HEK293 (cell line): ENCODE measurements around the gene CDC25A.

Experiments
- CTCF ChIP-seq: fragments of 450-650 bp; formaldehyde crosslinking; IDR thresholded peaks from 2 replicates; pipeline ENCODE4 v1.5.1; 2016; ENCODE audit warnings: missing biosample characterization, missing genetic modification characterization
- IKZF3 ChIP-seq: fragments of 450-650 bp; IDR thresholded peaks from 2 replicates; pipeline ENCODE4 v1.5.0; 2018; ENCODE audit warnings: missing biosample characterization, mild to moderate bottlenecking, missing genetic modification characterization, moderate library complexity
- PRDM1 ChIP-seq: fragments of 450-650 bp; formaldehyde crosslinking; IDR thresholded peaks from 2 replicates; pipeline ENCODE4; 2016; ENCODE audit warnings: missing biosample characterization, missing genetic modification characterization
- YY1 ChIP-seq: fragments of 450-650 bp; formaldehyde crosslinking; IDR thresholded peaks from 2 replicates; pipeline ENCODE4 v1.5.1; 2018; ENCODE audit warnings: missing biosample characterization, missing genetic modification characterization
- ZBTB17 ChIP-seq: fragments of 450-650 bp; formaldehyde crosslinking; IDR thresholded peaks from 2 replicates; pipeline ENCODE4 v1.5.1; 2016; ENCODE audit warnings: missing biosample characterization, missing genetic modification characterization
- ZNF112 ChIP-seq: fragments of 450-650 bp; formaldehyde crosslinking; IDR thresholded peaks from 2 replicates; pipeline ENCODE4 v1.5.0; 2017; ENCODE audit warnings: missing biosample characterization, missing genetic modification characterization
- ZNF335 ChIP-seq: fragments of 450-650 bp; formaldehyde crosslinking; conservative IDR thresholded peaks from 2 replicates; pipeline ENCODE4 v1.5.1; 2016; ENCODE audit warnings: missing biosample characterization, missing genetic modification characterization
- ZNF549 ChIP-seq: fragments of 450-650 bp; IDR thresholded peaks from 2 replicates; pipeline ENCODE4 v1.5.1; 2018; ENCODE audit warnings: missing biosample characterization, missing genetic modification characterization, mild to moderate bottlenecking, inconsistent platforms, moderate library complexity
- ZNF561 ChIP-seq: fragments of 450-650 bp; IDR thresholded peaks from 2 replicates; pipeline ENCODE4 v1.5.1; 2018; ENCODE audit warnings: missing biosample characterization, missing genetic modification characterization, borderline replicate concordance
- ZNF610 ChIP-seq: fragments of 450-650 bp; formaldehyde crosslinking; IDR thresholded peaks from 2 replicates; pipeline ENCODE4 v1.5.1; 2016; ENCODE audit warnings: missing biosample characterization, missing genetic modification characterization, borderline replicate concordance
- ZNF830 ChIP-seq: fragments of 450-650 bp; IDR thresholded peaks from 2 replicates; pipeline ENCODE4 v1.5.0; 2018; ENCODE audit warnings: missing biosample characterization, missing genetic modification characterization, low read depth, mild to moderate bottlenecking, moderate library complexity

- no peak for TF ChIP-seq YY1 (tag by site-specific recombination)
- TF ChIP-seq ZNF549 (tag by site-specific recombination), result no peak
- no peak for TF ChIP-seq CTCF (tag by site-specific recombination)
- no peak for TF ChIP-seq PRDM1 (tag by site-specific recombination)
- TF ChIP-seq ZNF561 (tag by site-specific recombination), result no peak
- no peak for TF ChIP-seq ZNF112 (tag by site-specific recombination)
- TF ChIP-seq ZNF610 (tag by site-specific recombination), result no peak
- TF ChIP-seq ZBTB17 (tag by site-specific recombination), result no peak
- TF ChIP-seq IKZF3 (tag by site-specific recombination), result no peak
- no peak for TF ChIP-seq ZNF335 (tag by site-specific recombination)
- no peak for TF ChIP-seq ZNF830 (tag by site-specific recombination)
Observed at GRCh38 chr3:48180021-48180420, 8.2 kb downstream of the CDC25A start.
